ENCODE data around the gene KIAA1755. TPM values are rescaled to one million over a fixed set of nuclear protein-coding genes. Genes with fewer than 3 reads are reported as not detected.

Gene KIAA1755
- total RNA-seq, 1 donor from 2014 or later = not detected

DNA sequence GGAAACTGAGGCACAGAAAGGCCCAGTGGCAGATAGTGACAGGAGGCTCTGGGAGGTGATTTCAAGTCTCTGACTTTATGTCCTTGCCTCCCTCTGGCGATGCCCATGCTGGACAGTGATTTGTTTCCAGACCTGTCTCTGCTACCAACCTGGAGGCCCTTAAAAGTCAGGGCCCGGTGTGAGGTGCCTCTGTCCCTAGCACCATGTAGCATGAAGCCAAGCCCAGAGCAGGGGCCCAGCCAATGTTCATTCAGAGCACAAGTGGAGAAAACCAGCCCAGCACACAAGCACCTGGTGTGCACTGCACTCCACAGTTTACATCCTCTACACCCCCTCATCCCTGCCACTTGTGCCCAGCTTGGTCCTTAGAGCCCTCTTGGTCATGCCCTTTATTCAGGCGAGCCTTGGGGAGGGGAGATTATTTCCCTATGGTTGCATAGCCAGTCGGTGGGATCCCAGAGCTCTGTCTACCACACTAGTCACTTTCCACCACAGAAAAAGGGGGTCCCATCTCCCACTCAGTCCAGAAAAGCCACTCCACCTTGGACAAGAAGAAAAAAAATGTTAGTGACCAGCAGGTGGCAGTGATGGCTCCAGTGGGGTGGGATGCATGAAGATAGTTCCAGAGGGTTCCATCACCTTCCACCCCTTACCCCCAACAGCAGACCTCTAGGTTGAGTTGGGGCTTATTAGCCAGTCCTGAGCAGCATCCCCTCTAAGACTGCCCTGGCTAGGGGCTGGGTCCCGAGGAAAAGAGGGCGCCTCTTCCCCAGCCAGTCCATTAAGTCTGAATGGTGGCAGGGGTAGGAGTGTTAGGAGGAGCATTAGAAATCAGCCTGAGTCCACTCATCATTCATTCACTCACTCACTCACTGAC, 30.9 kb downstream of the KIAA1755 start:
- no peaks in the 10 kb centered on the region for H3K36me3 Mint-ChIP-seq (ENCODE audit: low read depth)
- DNase-seq = peak; percentile 62
- no peak overlapping the region for H3K4me3 Mint-ChIP-seq
- no peaks in the 10 kb centered on the region for H3K9me3 Mint-ChIP-seq
- H3K4me1 Mint-ChIP-seq = peaks cover 1% of the 10 kb centered on the region
- peaks cover 2% of the 10 kb centered on the region for H3K27me3 Mint-ChIP-seq
- no peak overlapping the region for H3K27ac Mint-ChIP-seq
- intact Hi-C loops (cut with micrococcal nuclease) = no loop called here

DNA sequence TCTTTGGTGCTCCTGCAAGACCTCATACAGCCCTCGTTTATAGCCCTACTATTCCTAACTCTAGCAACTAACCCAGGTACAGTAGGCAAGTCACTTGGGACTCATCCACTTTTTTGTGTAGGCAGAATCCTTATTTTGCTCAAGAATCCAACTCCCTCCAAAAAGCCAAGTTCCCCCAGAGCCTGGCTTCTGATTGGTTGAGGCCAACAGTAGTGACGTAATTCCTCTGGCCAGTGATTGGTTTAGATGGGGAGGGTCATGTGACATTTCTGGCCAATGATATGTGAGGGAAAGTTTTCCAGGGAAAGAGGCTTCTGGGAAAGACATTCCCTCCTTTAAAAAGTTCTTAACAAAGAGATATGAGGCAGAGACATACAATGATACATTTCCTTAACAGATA, 32.1 kb downstream of the KIAA1755 start:
- intact Hi-C loops (cut with micrococcal nuclease) = no loop called here
- H3K27ac Mint-ChIP-seq = no peak overlapping the region
- DNase-seq = no peak
- no peaks in the 10 kb centered on the region for H3K9me3 Mint-ChIP-seq
- H3K36me3 Mint-ChIP-seq (ENCODE audit: low read depth) = no peaks in the 10 kb centered on the region
- H3K4me1 Mint-ChIP-seq = peaks cover 1% of the 10 kb centered on the region
- H3K27me3 Mint-ChIP-seq = peaks cover 2% of the 10 kb centered on the region
- no peak overlapping the region for H3K4me3 Mint-ChIP-seq

DNA sequence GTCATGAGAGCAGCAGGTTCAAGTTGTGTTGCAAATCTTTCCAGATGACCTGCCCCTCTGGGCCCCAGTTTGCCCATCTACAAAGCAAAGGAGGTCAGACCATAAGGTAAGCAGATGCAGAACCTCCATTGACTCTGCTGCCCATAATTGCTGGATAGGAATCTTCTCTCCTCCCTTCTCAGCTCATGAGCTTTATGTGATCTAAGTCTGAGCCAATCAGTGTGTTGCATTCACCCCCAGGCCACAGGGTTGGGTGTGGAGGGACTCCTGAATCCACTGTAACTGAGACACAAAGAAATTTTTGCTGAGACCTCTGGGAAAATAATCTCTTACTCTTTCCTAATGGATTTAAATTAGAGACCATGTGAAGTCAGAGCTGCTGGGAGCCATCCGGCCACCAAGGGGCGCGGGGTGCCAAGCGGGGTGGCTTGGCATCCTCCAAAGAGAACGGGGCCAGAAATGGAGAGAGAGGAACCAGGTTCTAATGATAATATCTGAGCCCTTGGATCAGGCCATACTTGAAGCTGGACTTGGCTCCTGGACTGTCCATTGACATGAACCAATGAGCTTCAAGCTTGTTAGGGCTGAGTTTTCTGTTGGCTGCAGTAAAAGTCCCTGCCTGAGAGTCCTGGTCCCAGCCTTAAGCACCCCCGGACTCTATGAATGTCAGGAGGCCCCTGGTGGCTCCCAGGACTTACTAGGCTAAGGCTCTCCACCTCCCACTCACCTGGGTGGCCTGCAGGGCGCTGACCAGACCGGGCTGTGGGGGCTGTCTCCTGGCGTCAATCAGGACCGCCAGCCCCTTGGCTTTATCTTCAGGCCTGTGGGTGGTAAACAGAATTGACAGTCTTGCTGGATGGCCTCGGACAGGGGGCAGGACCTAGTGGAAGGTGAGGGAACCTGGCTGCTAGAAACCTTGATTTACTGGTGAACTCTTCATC, 32.8 kb downstream of the KIAA1755 start:
- H3K27ac Mint-ChIP-seq = no peak overlapping the region
- no peak for DNase-seq
- peaks cover 2% of the 10 kb centered on the region for H3K27me3 Mint-ChIP-seq
- peaks cover 1% of the 10 kb centered on the region for H3K4me1 Mint-ChIP-seq
- intact Hi-C loops (cut with micrococcal nuclease) = no loop called here
- H3K36me3 Mint-ChIP-seq (ENCODE audit: low read depth) = no peaks in the 10 kb centered on the region
- H3K9me3 Mint-ChIP-seq = no peaks in the 10 kb centered on the region
- H3K4me3 Mint-ChIP-seq = no peak overlapping the region

DNA sequence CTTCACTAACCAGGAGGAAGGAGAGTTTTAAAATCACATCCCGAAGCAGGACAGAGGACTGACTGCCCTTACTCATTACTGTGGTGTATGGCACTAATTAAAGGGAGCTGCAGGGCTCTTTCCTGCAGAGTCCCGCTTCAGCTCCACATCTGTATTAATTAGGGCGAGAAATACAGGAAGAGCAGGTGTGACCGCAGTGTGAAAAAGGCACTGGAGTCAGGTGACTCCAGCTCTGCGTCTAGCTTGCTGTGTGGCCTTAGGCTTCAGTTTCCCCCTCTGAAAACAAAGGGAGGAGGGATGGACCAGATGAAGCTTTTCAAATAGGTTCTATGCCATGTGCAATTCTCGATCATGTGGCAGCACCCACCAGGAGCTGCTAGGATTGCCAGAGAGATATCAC, 34.0 kb downstream of the KIAA1755 start:
- H3K4me3 Mint-ChIP-seq = no peak overlapping the region
- no peak for DNase-seq
- intact Hi-C loops (cut with micrococcal nuclease) = no loop called here
- H3K4me1 Mint-ChIP-seq = no peaks in the 10 kb centered on the region
- H3K27me3 Mint-ChIP-seq = peaks cover 2% of the 10 kb centered on the region
- H3K9me3 Mint-ChIP-seq = no peaks in the 10 kb centered on the region
- H3K36me3 Mint-ChIP-seq (ENCODE audit: low read depth) = no peaks in the 10 kb centered on the region
- H3K27ac Mint-ChIP-seq = no peak overlapping the region

DNA sequence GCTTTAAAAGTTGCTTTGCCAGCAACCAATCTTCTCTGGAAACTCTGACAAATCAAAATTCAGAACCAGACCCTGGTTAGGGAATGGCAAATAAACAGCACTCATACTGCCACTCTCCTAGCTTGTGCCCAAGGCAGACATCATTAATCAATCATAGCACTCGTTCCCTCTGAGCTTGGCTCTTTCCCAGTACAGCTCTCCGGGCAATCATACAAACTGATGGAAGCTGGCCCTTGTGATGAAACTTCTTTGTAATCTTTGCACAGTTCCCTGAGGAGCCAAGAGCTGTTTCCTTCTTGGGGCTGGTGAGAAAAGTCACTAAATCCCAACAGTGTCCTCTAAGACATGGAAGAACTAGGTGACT, 34.7 kb downstream of the KIAA1755 start:
- no peak for DNase-seq
- Mint-ChIP-seq H3K27me3 (no peaks in the 10 kb centered on the region), H3K4me1 (no peaks in the 10 kb centered on the region), H3K4me3 (no peak overlapping the region), H3K36me3 (ENCODE audit: low read depth) (no peaks in the 10 kb centered on the region), H3K9me3 (no peaks in the 10 kb centered on the region), H3K27ac (no peak overlapping the region)
- intact Hi-C loops (cut with micrococcal nuclease) = no loop called here

DNA sequence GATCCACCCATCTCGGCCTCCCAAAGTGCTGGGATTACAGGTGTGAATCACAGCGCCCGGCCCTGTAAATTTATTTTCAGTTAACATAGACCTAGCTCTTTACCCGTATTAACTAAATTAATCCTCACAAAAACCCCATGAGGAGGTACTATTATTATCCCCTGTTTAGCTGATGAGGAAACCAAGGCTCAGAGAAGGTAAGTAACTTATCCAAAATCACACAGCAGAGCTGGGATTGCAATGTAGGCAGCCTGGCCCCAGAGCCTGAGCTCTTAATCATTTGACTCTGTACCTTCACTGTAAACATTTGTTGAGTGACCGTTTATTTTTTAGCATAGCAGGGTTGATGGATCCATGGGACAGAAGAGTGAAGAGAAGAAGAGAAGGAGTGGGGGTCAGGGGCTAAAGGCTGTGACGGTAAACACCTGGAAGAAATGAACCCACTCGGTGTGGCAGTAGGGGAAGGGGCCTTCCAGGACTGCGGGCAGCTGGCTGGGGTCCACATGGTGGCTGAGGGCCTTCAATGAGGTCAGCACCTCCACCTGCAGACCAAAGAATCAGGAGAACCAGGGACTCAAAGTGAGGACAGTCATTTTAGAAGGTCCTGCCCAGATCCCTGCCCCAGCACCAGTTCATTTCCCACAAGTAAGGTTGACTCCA, 35.2 kb downstream of the KIAA1755 start:
- no peaks in the 10 kb centered on the region for H3K4me1 Mint-ChIP-seq
- H3K9me3 Mint-ChIP-seq = no peaks in the 10 kb centered on the region
- no peak overlapping the region for H3K4me3 Mint-ChIP-seq
- no peaks in the 10 kb centered on the region for H3K27me3 Mint-ChIP-seq
- DNase-seq = no peak
- H3K27ac Mint-ChIP-seq = no peak overlapping the region
- H3K36me3 Mint-ChIP-seq (ENCODE audit: low read depth) = no peaks in the 10 kb centered on the region
- intact Hi-C loops (cut with micrococcal nuclease) = no loop called here

DNA sequence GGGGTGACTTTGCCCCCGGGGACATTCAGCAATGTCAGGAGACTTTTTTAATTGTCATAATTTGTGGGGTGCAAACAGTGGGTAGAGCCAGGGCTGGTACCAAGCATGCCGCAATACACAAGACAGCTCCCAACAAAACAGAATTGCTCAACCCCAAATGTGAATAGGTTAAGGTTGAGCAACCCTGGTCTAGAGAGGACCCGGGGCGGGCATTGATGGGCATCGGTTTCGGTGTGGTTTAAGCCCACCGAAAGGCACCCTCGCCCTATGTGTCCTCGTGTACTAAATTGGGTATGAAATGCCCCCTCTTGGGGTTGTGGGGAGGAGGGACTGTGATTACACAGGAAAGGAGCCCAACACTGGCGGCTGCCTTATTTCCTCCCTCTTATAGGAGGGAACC, 36.0 kb downstream of the KIAA1755 start:
- no peaks in the 10 kb centered on the region for H3K36me3 Mint-ChIP-seq (ENCODE audit: low read depth)
- H3K4me1 Mint-ChIP-seq = no peaks in the 10 kb centered on the region
- no peak overlapping the region for H3K4me3 Mint-ChIP-seq
- no peaks in the 10 kb centered on the region for H3K9me3 Mint-ChIP-seq
- no peak for DNase-seq
- intact Hi-C loops (cut with micrococcal nuclease) = loop anchor here (5.0 kb wide), 1 partner anchor 662 kb away; no protein-coding TSS in a partner anchor
- H3K27ac Mint-ChIP-seq = no peak overlapping the region
- no peaks in the 10 kb centered on the region for H3K27me3 Mint-ChIP-seq

DNA sequence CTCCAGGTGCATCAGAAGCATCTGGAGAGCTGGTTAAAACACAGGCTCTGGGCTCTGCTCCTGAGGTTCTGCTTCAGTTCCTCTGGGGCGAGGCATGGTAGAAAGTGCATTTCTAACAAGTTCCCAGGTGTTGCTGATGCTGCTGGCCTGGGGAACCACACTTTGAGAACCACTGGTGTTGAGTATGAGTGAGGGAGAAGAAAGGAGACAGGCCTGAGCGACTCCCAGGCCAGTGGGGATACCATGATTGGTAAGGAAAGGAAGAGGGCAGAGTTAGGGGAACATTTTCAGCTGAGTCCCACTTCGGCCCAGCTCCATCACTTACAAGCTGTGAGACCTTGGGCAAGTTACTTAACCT, 36.8 kb downstream of the KIAA1755 start:
- no peaks in the 10 kb centered on the region for H3K9me3 Mint-ChIP-seq
- H3K27me3 Mint-ChIP-seq = no peaks in the 10 kb centered on the region
- H3K4me1 Mint-ChIP-seq = no peaks in the 10 kb centered on the region
- no peaks in the 10 kb centered on the region for H3K36me3 Mint-ChIP-seq (ENCODE audit: low read depth)
- H3K4me3 Mint-ChIP-seq = no peak overlapping the region
- no peak overlapping the region for H3K27ac Mint-ChIP-seq
- intact Hi-C loops (cut with micrococcal nuclease) = loop anchor here (5.0 kb wide), 1 partner anchor 661 kb away; no protein-coding TSS in a partner anchor
- no peak for DNase-seq

DNA sequence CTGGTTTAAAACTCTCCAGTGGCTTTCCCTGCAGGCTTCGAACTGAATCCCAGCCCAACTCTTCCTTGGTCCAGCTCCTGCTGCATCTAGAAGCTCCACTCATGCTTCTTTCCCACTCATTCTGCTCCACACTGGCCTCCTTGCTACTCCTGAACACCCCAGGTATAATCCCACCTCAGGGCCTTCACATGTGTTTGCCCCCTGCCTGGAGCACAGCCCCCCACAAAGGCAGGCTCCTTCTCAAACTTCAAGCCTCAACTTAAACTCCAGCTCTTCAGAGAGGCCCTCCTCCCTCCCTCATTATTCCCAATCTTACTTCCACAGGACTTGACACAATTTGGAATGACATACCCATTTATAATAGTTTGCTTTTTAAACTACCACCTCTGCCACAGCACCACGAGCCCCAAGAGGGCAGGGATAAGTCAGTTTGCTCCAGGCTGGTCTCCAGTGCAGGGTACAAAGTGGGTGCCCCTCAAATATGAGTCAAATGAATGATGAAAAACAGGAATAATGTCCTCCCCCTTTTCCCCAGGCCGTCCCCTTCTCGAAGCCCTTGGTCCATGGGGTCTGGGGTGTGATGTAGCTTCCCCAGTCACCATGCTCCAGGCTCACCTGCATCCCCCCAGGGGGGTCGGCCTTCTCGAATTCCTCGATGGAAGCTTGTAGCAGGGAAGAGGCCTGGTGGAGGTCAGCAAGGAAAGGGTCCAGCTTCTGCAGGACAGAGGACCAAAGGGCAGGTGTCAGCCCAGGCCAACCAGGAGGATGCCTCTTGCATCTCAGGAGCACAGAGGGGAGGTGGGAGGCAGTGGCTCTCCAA, 37.4 kb downstream of the KIAA1755 start:
- intact Hi-C loops (cut with micrococcal nuclease) = loop anchor here (5.0 kb wide), 1 partner anchor 661 kb away; no protein-coding TSS in a partner anchor
- Mint-ChIP-seq H3K4me1 (no peaks in the 10 kb centered on the region), H3K27ac (no peak overlapping the region), H3K4me3 (no peak overlapping the region), H3K36me3 (ENCODE audit: low read depth) (no peaks in the 10 kb centered on the region), H3K9me3 (no peaks in the 10 kb centered on the region), H3K27me3 (no peaks in the 10 kb centered on the region)
- DNase-seq = no peak

DNA sequence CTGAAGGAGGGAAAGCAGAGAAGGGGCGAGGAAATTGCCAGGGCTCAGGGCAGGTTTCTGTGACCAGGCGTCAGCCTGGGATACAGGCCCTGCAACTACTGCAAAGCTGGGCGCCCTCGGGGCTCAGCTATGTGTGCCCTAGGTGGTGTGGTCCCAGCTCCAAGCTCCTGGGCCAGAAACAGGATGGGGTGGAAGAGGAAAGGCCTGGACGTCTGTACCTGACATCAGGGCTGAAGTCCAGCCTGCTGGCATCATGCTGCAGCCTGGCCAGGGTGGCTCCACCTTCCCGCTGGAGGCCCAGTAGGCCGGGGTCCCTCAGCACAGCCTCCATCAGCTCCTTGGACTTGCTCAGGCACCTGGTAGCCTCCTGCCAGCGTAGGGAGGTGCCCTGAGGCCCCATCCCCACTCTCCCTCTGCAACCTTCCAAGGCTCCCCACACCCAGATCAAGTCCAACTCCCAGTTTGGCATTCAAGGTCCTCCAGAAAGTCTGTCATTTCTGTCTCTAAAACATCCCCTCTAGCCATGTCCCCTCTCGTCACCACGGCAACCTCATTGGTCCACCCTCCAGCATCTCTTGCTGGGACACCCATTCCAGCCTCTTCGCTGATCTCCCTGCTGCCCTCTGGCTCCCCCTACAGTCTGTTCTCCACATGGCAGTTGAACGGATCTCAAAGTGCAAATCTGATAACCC, 38.2 kb downstream of the KIAA1755 start:
- Mint-ChIP-seq H3K27ac (no peak overlapping the region), H3K4me3 (no peak overlapping the region), H3K4me1 (no peaks in the 10 kb centered on the region), H3K36me3 (ENCODE audit: low read depth) (no peaks in the 10 kb centered on the region), H3K9me3 (no peaks in the 10 kb centered on the region), H3K27me3 (no peaks in the 10 kb centered on the region)
- DNase-seq = peak; percentile 90
- intact Hi-C loops (cut with micrococcal nuclease) = loop anchor here (5.0 kb wide), 1 partner anchor 660 kb away; no protein-coding TSS in a partner anchor

DNA sequence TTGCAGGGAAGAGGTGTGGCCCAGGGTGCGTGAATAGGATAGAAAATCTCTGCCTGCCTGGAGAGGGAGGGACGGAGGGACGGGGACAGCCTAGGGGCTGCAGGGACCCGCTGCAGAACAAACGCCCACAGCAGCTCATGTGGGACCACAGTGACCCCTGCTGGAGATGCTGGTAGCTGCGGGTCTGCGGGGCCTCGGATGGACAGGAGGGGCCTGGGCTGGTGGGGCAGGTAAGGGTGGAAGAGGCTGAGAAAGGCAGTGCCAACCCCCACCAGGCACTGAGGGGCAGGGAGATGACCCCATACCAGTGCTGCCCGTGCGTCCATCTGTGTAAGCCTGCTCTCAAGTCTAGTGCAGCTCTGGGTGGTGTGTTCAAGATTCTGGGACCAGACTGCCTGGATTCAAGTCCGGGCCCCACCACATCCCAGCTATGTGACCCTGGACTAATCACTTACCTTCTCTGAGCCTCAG, 39.4 kb downstream of the KIAA1755 start:
- no peaks in the 10 kb centered on the region for H3K9me3 Mint-ChIP-seq
- no peak overlapping the region for H3K4me3 Mint-ChIP-seq
- H3K36me3 Mint-ChIP-seq (ENCODE audit: low read depth) = no peaks in the 10 kb centered on the region

DNA sequence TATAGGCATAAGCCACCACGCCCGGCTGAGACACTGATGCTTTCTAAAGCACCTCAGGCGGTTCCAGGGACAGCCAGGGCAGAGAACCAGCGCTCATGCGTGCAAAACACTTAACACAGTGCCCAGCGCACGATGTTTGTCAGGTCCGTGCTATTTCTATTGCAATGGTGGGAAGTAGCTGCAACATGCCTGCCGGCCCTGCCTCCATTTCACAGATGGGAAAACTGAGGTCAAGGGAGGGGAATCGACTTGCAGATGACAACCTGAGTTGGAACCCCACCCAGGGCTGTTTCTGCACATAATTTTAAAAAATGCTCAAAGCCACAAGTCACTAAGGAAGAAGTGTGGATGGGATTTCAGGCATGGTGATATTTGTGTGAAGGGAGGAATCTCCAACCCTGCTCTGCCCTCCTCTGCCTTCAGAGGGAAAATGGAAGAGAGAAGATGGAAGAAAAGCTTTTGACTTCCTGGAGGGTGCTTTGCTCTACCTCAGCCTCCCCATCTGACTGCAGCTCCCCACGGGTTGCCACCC, 39.9 kb downstream of the KIAA1755 start:
- Mint-ChIP-seq H3K4me3 (no peak overlapping the region), H3K27ac (no peak overlapping the region), H3K36me3 (ENCODE audit: low read depth) (no peaks in the 10 kb centered on the region), H3K27me3 (no peaks in the 10 kb centered on the region), H3K4me1 (no peaks in the 10 kb centered on the region), H3K9me3 (no peaks in the 10 kb centered on the region)
- intact Hi-C loops (cut with micrococcal nuclease) = loop anchor here (1.0 to 5.0 kb wide), 3 partner anchors 148 to 658 kb away; no protein-coding TSS in a partner anchor
- no peak for DNase-seq

More for the DNA sequence above, 39.4 kb downstream of the KIAA1755 start:
- DNase-seq = peak; percentile 92
- Mint-ChIP-seq H3K27me3 (no peaks in the 10 kb centered on the region), H3K4me1 (no peaks in the 10 kb centered on the region), H3K27ac (no peak overlapping the region)
- intact Hi-C loops (cut with micrococcal nuclease) = loop anchor here (1.0 to 5.0 kb wide), 3 partner anchors 148 to 659 kb away; no protein-coding TSS in a partner anchor

Measured in activated CD4-positive, alpha-beta T cell treated with anti-CD3 and anti-CD28 coated beads, Interleukin-2, amount 10 ng/mL, durations not matched to agents 24 days and 14 days (primary cell).